GM21528 (cell line): ENCODE results near the gene USP34.
"Not testable (repeated sequence)": the region's sequence is repeated elsewhere in the genome, so short reads cannot be mapped to it uniquely, and the experiment has no call there.

Source experiments
- ATAC-seq: cut with Tn5 transposase; IDR thresholded peaks from one replicate; pipeline ENCODE4 v1.9.1; 2021; ENCODE audit warnings: mild to moderate bottlenecking, moderate library complexity; ENCODE audit not compliant: unreplicated experiment, low FRiP score

The USP34 gene

GRCh38 chr2:61210332-61210981 lies 260.4 kb downstream of the USP34 start:
- no peak for ATAC-seq

- ATAC-seq: no peak
Measured at GRCh38 chr2:61205132-61205531, 265.8 kb downstream of the USP34 start.

GRCh38 chr2:61196671-61197070 lies 274.2 kb downstream of the USP34 start:
- no peak for ATAC-seq

GRCh38 chr2:61194646-61195045 lies 276.2 kb downstream of the USP34 start:
- not testable (repeated sequence) for ATAC-seq

GRCh38 chr2:61193670-61194561 lies 277.0 kb downstream of the USP34 start:
- ATAC-seq: no peak

GRCh38 chr2:61187085-61187484 lies 283.8 kb downstream of the USP34 start:
- no peak for ATAC-seq

GRCh38 chr2:61185231-61185728 lies 285.6 kb downstream of the USP34 start:
- ATAC-seq: no peak

- ATAC-seq: no peak
Measured at GRCh38 chr2:61184263-61184662, 286.6 kb downstream of the USP34 start.

GRCh38 chr2:61183795-61184194 lies 287.1 kb downstream of the USP34 start:
- no peak for ATAC-seq

- no peak for ATAC-seq
Measured at GRCh38 chr2:61182059-61182383, 288.9 kb downstream of the USP34 start.

GRCh38 chr2:61181382-61182058 lies 289.4 kb downstream of the USP34 start:
- no peak for ATAC-seq

GRCh38 chr2:61180686-61181085 lies 290.2 kb downstream of the USP34 start:
- ATAC-seq: no peak

GRCh38 chr2:61179701-61180639 lies 290.9 kb downstream of the USP34 start:
- no peak for ATAC-seq

GRCh38 chr2:61178603-61179545 lies 292.0 kb downstream of the USP34 start:
- no peak for ATAC-seq

GRCh38 chr2:61177727-61178549 lies 292.9 kb downstream of the USP34 start:
- peak; percentile 29 for ATAC-seq

GRCh38 chr2:61176755-61177726 lies 293.8 kb downstream of the USP34 start:
- ATAC-seq: peak; percentile 80

- no peak for ATAC-seq
Measured at GRCh38 chr2:61175036-61175435, 295.9 kb downstream of the USP34 start.
